WTC11 (cell line): ENCODE measurements around the gene GDPD4. TPM values are rescaled to one million over a fixed set of nuclear protein-coding genes. Genes with fewer than 3 reads are reported as not detected.

Experiments
- ATAC-seq: fragments of 200-7000 bp; cut with Tn5 transposase; 2 replicates; pipeline ENCODE4 v1.10.0; 2021; ENCODE audit warnings: mild to moderate bottlenecking, moderate library complexity
- CTCF ChIA-PET: fragments of 300-600 bp; sonication (Branson Sonifier 250); formaldehyde crosslinking; loops from one replicate; lab custom pipeline; 2021; ENCODE audit warnings: antibody characterized with exemption; lab: Charles Lee
- POLR2A ChIA-PET: fragments of 350-600 bp; sonication (Branson Sonifier 250); formaldehyde crosslinking; loops from one replicate; lab custom pipeline; 2021; ENCODE audit warnings: antibody characterized with exemption; lab: Charles Lee
- DNase-seq: peaks from one replicate; pipeline ENCODE4 v3.0.0; 2021; ENCODE audit warnings: low spot score
- H3K27ac Mint-ChIP-seq: 2 replicates; pipeline ENCODE4 v1.8.0; 2021; ENCODE audit warnings: mixed read lengths
- H3K27me3 Mint-ChIP-seq: 2 replicates; pipeline ENCODE4 v1.8.0; 2021; ENCODE audit warnings: low read depth, mild to moderate bottlenecking, moderate library complexity, mixed read lengths
- H3K36me3 Mint-ChIP-seq: 2 replicates; pipeline ENCODE4 v1.8.0; 2021; ENCODE audit warnings: mixed read lengths
- H3K4me1 Mint-ChIP-seq: 2 replicates; pipeline ENCODE4 v1.8.0; 2022; ENCODE audit warnings: mixed read lengths
- H3K4me3 Mint-ChIP-seq: 2 replicates; pipeline ENCODE4 v1.8.0; 2021; ENCODE audit warnings: mild to moderate bottlenecking, moderate library complexity, mixed read lengths
- H3K9me3 Mint-ChIP-seq: 2 replicates; pipeline ENCODE4 v1.8.0; 2021; ENCODE audit warnings: mixed read lengths
- ATF1 ChIP-seq: sonication (generic); formaldehyde crosslinking; IDR thresholded peaks from 2 replicates; pipeline ENCODE4 v1.8.1; 2023; ENCODE audit warnings: mild to moderate bottlenecking, moderate library complexity, missing genetic modification reagents
- ELF4 ChIP-seq: sonication (generic); formaldehyde crosslinking; IDR thresholded peaks from 2 replicates; pipeline ENCODE4 v1.8.1; 2022; ENCODE audit warnings: low read depth, mild to moderate bottlenecking, moderate library complexity, missing genetic modification reagents
- ESRRA ChIP-seq: sonication (generic); formaldehyde crosslinking; IDR thresholded peaks from 2 replicates; pipeline ENCODE4 v1.8.1; 2022; ENCODE audit warnings: mild to moderate bottlenecking, missing genetic modification reagents, borderline replicate concordance
- ETV6 ChIP-seq: sonication (generic); formaldehyde crosslinking; IDR thresholded peaks from 2 replicates; pipeline ENCODE4 v1.8.1; 2022; ENCODE audit warnings: mild to moderate bottlenecking, missing genetic modification reagents
- FOXJ3 ChIP-seq: sonication (generic); formaldehyde crosslinking; IDR thresholded peaks from 2 replicates; pipeline ENCODE4 v1.9.0; 2021; ENCODE audit warnings: missing genetic modification reagents, mild to moderate bottlenecking, borderline replicate concordance
- FOXP1 ChIP-seq: sonication (generic); formaldehyde crosslinking; IDR thresholded peaks from 2 replicates; pipeline ENCODE4 v1.8.0; 2022; ENCODE audit warnings: missing genetic modification reagents, mild to moderate bottlenecking, moderate library complexity, borderline replicate concordance
- GABPB1 ChIP-seq: sonication (generic); formaldehyde crosslinking; IDR thresholded peaks from 2 replicates; pipeline ENCODE4 v1.8.1; 2023; ENCODE audit warnings: mild to moderate bottlenecking, missing genetic modification reagents
- GRHL2 ChIP-seq: fragments of 250-450 bp; sonication (Bioruptor Pico); IDR thresholded peaks from 2 replicates; pipeline ENCODE4 v1.8.0; 2022; ENCODE audit warnings: mild to moderate bottlenecking, moderate library complexity; ENCODE audit not compliant: insufficient replicate concordance, severe bottlenecking
- JAZF1 ChIP-seq: fragments of 250-450 bp; sonication (Bioruptor Pico); IDR thresholded peaks from 2 replicates; pipeline ENCODE4 v1.9.0; 2021; ENCODE audit warnings: moderate library complexity, mild to moderate bottlenecking, inconsistent platforms
- NFATC4 ChIP-seq: fragments of 250-450 bp; sonication (Bioruptor Pico); IDR thresholded peaks from 2 replicates; pipeline ENCODE4 v1.9.0; 2021; ENCODE audit warnings: mild to moderate bottlenecking
- ZNF263 ChIP-seq: sonication (generic); formaldehyde crosslinking; IDR thresholded peaks from 2 replicates; pipeline ENCODE4 v1.8.1; 2022; ENCODE audit warnings: low read depth, mild to moderate bottlenecking, moderate library complexity, missing genetic modification reagents
- ZNF396 ChIP-seq: fragments of 250-450 bp; sonication (Bioruptor Pico); IDR thresholded peaks from 2 replicates; pipeline ENCODE4 v1.8.0; 2021; ENCODE audit warnings: mild to moderate bottlenecking, moderate library complexity, borderline replicate concordance
- ZNF671 ChIP-seq: fragments of 250-450 bp; sonication (Bioruptor Pico); IDR thresholded peaks from 2 replicates; pipeline ENCODE4 v1.8.0; 2021; ENCODE audit warnings: mild to moderate bottlenecking
- total RNA-seq: library from RNA; stranded (reverse); gene quantifications from 3 replicates; pipeline ENCODE4 v1.2.3, GENCODE V29; 2021
- TF ChIP-seq, protein P1 (sequence below): fragments of 250-450 bp; sonication (Bioruptor Pico); IDR thresholded peaks from 2 replicates; pipeline ENCODE4 v2.1.2; 2022; ENCODE audit warnings: mild to moderate bottlenecking, moderate library complexity
- TF ChIP-seq, protein P2 (sequence below): sonication (generic); formaldehyde crosslinking; IDR thresholded peaks from 2 replicates; pipeline ENCODE4 v1.8.1; 2022; ENCODE audit warnings: low read depth, missing genetic modification reagents, borderline replicate concordance
- TF ChIP-seq, protein P3 (sequence below): fragments of 250-450 bp; sonication (Bioruptor Pico); IDR thresholded peaks from 2 replicates; pipeline ENCODE4 v1.9.0; 2021; ENCODE audit warnings: mild to moderate bottlenecking
- TF ChIP-seq, protein P4 (sequence below): sonication (generic); formaldehyde crosslinking; IDR thresholded peaks from 2 replicates; pipeline ENCODE4 v1.8.1; 2023; ENCODE audit warnings: mild to moderate bottlenecking, missing genetic modification reagents, moderate library complexity
- TF ChIP-seq, protein P5 (sequence below): sonication (generic); formaldehyde crosslinking; IDR thresholded peaks from 2 replicates; pipeline ENCODE4 v1.8.0; 2023; ENCODE audit warnings: missing genetic modification reagents
- TF ChIP-seq, protein P6 (sequence below): fragments of 250-450 bp; sonication (Bioruptor Pico); IDR thresholded peaks from 2 replicates; pipeline ENCODE4 v1.8.0; 2021; ENCODE audit warnings: mild to moderate bottlenecking
- TF ChIP-seq, protein P7 (sequence below): sonication (generic); formaldehyde crosslinking; conservative IDR thresholded peaks from 2 replicates; pipeline ENCODE4 v1.8.1; 2022; ENCODE audit warnings: mild to moderate bottlenecking, missing genetic modification reagents
- TF ChIP-seq, protein P8 (sequence below): sonication (generic); formaldehyde crosslinking; IDR thresholded peaks from 2 replicates; pipeline ENCODE4 v1.8.1; 2023; ENCODE audit warnings: mild to moderate bottlenecking, missing genetic modification reagents
- TF ChIP-seq, protein P9 (sequence below): sonication (generic); formaldehyde crosslinking; IDR thresholded peaks from 2 replicates; pipeline ENCODE4 v1.8.1; 2022; ENCODE audit warnings: missing genetic modification reagents, borderline replicate concordance

The GDPD4 gene
- total RNA-seq, 1 experiment from 2014 or later, result not detected

DNA sequence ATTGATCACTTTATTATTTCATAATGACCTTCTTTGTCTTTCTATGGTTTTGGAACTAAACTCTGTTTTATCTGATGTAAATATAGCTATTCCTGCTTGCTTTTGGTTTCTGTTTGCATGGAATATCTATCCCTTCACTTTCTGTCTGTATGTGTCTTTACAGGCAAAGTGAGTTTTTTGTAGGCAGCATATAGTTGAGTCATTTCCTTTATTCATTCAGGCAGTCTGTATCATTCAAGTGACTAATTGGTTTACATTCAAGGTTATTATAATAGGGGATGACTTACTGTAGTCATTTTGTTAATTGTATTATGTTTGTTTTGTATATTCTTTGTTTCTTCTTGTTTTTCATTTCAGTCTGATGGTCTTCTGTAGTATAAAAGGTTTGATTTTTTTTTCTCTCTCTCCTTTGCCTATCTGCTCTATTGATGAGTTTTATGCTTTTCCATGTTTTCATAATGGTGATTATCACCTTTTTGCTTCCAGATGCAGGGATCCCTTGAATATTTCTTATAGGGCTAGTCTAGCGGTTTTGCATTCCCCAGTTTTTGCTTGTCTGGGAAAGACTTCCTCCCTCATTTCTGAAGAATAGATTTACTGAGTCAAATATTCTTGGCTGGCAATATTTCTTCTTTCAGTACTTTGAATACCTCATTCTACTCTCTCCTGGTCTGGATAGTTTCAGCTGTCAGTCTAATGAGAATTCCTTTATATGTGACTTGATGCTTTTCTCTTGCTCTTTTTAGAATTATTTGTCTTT is 50.4 kb downstream of the GDPD4 start (continued):
- TF ChIP-seq, protein P1, sequence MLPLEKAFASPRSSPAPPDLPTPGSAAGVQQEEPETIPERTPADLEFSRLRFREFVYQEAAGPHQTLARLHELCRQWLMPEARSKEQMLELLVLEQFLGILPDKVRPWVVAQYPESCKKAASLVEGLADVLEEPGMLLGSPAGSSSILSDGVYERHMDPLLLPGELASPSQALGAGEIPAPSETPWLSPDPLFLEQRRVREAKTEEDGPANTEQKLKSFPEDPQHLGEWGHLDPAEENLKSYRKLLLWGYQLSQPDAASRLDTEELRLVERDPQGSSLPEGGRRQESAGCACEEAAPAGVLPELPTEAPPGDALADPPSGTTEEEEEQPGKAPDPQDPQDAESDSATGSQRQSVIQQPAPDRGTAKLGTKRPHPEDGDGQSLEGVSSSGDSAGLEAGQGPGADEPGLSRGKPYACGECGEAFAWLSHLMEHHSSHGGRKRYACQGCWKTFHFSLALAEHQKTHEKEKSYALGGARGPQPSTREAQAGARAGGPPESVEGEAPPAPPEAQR (CRISPR knock-in tag), result no peak
- TF ChIP-seq, protein P2, sequence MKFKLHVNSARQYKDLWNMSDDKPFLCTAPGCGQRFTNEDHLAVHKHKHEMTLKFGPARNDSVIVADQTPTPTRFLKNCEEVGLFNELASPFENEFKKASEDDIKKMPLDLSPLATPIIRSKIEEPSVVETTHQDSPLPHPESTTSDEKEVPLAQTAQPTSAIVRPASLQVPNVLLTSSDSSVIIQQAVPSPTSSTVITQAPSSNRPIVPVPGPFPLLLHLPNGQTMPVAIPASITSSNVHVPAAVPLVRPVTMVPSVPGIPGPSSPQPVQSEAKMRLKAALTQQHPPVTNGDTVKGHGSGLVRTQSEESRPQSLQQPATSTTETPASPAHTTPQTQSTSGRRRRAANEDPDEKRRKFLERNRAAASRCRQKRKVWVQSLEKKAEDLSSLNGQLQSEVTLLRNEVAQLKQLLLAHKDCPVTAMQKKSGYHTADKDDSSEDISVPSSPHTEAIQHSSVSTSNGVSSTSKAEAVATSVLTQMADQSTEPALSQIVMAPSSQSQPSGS (CRISPR knock-in tag), result no peak
- TF ChIP-seq ETV6 (CRISPR knock-in tag) (no peak), ESRRA (no peak)
- TF ChIP-seq, protein P3, sequence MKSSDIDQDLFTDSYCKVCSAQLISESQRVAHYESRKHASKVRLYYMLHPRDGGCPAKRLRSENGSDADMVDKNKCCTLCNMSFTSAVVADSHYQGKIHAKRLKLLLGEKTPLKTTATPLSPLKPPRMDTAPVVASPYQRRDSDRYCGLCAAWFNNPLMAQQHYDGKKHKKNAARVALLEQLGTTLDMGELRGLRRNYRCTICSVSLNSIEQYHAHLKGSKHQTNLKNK (CRISPR knock-in tag), result no peak

DNA sequence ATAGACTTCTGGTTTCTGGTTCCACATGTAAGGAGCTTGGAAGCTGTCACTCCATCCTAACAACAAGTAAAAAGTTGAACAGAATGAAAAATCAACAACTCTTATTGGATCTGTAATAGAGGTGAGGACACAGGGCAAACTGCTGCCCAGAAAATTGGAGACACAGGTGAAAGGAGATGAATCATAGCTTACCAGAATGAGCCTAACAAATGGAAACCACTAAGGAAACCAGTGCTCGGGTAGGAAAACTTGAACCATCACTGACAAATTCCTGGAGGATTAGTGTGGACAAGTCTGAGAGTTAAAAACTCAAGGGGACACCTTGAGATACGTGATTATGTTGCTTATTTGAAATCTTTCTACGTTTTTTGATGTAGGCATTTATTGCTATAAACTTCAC is 52.1 kb downstream of the GDPD4 start:
- POLR2A ChIA-PET, result no interaction called here
- DNase-seq, result no peak
- TF ChIP-seq ZNF671 (CRISPR knock-in tag), result no peak
- no peak for TF ChIP-seq FOXJ3 (CRISPR knock-in tag)
- TF ChIP-seq, protein P4, sequence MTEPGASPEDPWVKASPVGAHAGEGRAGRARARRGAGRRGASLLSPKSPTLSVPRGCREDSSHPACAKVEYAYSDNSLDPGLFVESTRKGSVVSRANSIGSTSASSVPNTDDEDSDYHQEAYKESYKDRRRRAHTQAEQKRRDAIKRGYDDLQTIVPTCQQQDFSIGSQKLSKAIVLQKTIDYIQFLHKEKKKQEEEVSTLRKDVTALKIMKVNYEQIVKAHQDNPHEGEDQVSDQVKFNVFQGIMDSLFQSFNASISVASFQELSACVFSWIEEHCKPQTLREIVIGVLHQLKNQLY (CRISPR knock-in tag), result no peak
- no peak for TF ChIP-seq ATF1 (CRISPR knock-in tag)
- TF ChIP-seq FOXP1 (CRISPR knock-in tag), result no peak
- no peak for TF ChIP-seq NFATC4
- TF ChIP-seq JAZF1 (CRISPR knock-in tag), result no peak
- TF ChIP-seq, protein P5, sequence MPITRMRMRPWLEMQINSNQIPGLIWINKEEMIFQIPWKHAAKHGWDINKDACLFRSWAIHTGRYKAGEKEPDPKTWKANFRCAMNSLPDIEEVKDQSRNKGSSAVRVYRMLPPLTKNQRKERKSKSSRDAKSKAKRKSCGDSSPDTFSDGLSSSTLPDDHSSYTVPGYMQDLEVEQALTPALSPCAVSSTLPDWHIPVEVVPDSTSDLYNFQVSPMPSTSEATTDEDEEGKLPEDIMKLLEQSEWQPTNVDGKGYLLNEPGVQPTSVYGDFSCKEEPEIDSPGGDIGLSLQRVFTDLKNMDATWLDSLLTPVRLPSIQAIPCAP, result no peak
- TF ChIP-seq, all 79 proteins: peak for 0
- H3K36me3 Mint-ChIP-seq, result no peaks in the 10 kb centered on the region
- ATAC-seq, result no peak
- no peaks in the 10 kb centered on the region for H3K27me3 Mint-ChIP-seq
- H3K9me3 Mint-ChIP-seq, result peaks cover 8% of the 10 kb centered on the region; the same call in 1 of the 2 replicates
- CTCF ChIA-PET, result interaction anchor here (0.7 to 1.5 kb wide), 2 partner anchors 51 to 63 kb away, joined by 3 read pairs; no protein-coding TSS in a partner anchor
- no peak overlapping the region for H3K27ac Mint-ChIP-seq
- H3K4me1 Mint-ChIP-seq, result no peaks in the 10 kb centered on the region
- no peak overlapping the region for H3K4me3 Mint-ChIP-seq

DNA sequence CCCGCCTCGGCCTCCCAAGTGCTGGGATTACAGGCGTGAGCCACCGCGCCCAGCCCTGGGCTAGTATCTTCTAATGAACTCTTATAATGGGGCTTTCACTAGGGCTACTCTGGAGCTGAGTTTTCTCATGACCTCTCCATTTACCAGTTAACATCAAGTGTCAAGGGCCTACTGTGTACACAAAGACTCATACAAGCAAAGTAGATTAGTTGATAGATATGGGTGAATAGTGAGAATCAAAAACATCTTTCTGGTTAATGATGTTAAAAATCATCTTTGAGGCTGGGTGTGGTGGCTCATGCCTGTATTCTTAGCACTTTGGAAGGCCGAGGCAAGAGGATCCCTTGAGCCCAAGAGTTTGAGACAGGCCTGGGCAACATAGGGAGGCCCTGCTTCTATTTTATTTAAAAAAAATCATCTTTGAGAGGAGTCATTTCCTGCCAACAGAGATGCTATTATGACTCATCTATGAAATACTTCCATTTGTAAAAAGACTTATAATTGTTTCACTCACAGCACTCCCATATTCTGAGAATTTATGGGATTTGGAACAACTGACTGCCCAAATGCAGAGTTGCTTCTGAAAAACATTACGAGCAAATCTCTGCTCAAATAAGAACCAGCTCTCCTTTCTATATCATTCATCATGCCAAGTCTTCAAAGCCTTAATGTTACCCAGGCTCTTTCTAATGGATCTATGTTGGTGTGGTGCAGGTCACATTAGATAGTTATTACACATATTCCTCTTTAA is 57.0 kb downstream of the GDPD4 start:
- CTCF ChIA-PET, result interaction anchor here (1.0 kb wide), 1 partner anchor 46 kb away, joined by 3 read pairs; no protein-coding TSS in a partner anchor
- Mint-ChIP-seq H3K36me3 (no peaks in the 10 kb centered on the region), H3K4me3 (no peak overlapping the region), H3K4me1 (no peaks in the 10 kb centered on the region), H3K9me3 (peaks cover 6% of the 10 kb centered on the region), H3K27ac (no peak overlapping the region), H3K27me3 (no peaks in the 10 kb centered on the region)
- POLR2A ChIA-PET, result no interaction called here
- ATAC-seq, result no peak
- no peak for DNase-seq
- no peak for TF ChIP-seq ZNF263 (CRISPR knock-in tag)
- TF ChIP-seq, protein P6, sequence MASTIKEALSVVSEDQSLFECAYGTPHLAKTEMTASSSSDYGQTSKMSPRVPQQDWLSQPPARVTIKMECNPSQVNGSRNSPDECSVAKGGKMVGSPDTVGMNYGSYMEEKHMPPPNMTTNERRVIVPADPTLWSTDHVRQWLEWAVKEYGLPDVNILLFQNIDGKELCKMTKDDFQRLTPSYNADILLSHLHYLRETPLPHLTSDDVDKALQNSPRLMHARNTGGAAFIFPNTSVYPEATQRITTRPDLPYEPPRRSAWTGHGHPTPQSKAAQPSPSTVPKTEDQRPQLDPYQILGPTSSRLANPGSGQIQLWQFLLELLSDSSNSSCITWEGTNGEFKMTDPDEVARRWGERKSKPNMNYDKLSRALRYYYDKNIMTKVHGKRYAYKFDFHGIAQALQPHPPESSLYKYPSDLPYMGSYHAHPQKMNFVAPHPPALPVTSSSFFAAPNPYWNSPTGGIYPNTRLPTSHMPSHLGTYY (CRISPR knock-in tag), result no peak
- no peak for TF ChIP-seq GABPB1 (CRISPR knock-in tag)
- TF ChIP-seq GRHL2, result no peak
- no peak for TF ChIP-seq NFATC4
- TF ChIP-seq ELF4 (CRISPR knock-in tag), result no peak
- TF ChIP-seq, protein P7, sequence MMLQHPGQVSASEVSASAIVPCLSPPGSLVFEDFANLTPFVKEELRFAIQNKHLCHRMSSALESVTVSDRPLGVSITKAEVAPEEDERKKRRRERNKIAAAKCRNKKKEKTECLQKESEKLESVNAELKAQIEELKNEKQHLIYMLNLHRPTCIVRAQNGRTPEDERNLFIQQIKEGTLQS (CRISPR knock-in tag), result no peak
- no peak for TF ChIP-seq ZNF396 (CRISPR knock-in tag)
- TF ChIP-seq, protein P8, sequence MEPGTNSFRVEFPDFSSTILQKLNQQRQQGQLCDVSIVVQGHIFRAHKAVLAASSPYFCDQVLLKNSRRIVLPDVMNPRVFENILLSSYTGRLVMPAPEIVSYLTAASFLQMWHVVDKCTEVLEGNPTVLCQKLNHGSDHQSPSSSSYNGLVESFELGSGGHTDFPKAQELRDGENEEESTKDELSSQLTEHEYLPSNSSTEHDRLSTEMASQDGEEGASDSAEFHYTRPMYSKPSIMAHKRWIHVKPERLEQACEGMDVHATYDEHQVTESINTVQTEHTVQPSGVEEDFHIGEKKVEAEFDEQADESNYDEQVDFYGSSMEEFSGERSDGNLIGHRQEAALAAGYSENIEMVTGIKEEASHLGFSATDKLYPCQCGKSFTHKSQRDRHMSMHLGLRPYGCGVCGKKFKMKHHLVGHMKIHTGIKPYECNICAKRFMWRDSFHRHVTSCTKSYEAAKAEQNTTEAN, result no peak
- TF ChIP-seq, protein P9, sequence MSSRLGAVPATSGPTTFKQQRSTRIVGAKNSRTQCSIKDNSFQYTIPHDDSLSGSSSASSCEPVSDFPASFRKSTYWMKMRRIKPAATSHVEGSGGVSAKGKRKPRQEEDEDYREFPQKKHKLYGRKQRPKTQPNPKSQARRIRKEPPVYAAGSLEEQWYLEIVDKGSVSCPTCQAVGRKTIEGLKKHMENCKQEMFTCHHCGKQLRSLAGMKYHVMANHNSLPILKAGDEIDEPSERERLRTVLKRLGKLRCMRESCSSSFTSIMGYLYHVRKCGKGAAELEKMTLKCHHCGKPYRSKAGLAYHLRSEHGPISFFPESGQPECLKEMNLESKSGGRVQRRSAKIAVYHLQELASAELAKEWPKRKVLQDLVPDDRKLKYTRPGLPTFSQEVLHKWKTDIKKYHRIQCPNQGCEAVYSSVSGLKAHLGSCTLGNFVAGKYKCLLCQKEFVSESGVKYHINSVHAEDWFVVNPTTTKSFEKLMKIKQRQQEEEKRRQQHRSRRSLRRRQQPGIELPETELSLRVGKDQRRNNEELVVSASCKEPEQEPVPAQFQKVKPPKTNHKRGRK (CRISPR knock-in tag), result no peak
